ENCODE data around the gene ZBTB38. TPM values are rescaled to one million over a fixed set of nuclear protein-coding genes. Genes with fewer than 3 reads are reported as not detected.

Gene ZBTB38
- polyA plus RNA-seq, 4 donors: 49.7 to 63.0 (median 59.4) TPM

GRCh38 chr3:141337991-141338390 is 30.3 kb upstream of the ZBTB38 start:
- no peak for DNase-seq (ENCODE audit: low read depth in 4 of 4, low spot score in 3 of 4)

- DNase-seq (ENCODE audit: low read depth in 4 of 4, low spot score in 3 of 4): no peak
Measured at GRCh38 chr3:141338881-141339280, 29.4 kb upstream of the ZBTB38 start.

GRCh38 chr3:141341536-141341935 is 26.8 kb upstream of the ZBTB38 start:
- no peak for DNase-seq (ENCODE audit: low read depth in 4 of 4, low spot score in 3 of 4)

- DNase-seq (ENCODE audit: low read depth in 4 of 4, low spot score in 3 of 4): no peak
Measured at GRCh38 chr3:141342386-141342785, 25.9 kb upstream of the ZBTB38 start.

GRCh38 chr3:141343077-141343476 is 25.2 kb upstream of the ZBTB38 start:
- DNase-seq (ENCODE audit: low read depth in 4 of 4, low spot score in 3 of 4): no peak

DNA sequence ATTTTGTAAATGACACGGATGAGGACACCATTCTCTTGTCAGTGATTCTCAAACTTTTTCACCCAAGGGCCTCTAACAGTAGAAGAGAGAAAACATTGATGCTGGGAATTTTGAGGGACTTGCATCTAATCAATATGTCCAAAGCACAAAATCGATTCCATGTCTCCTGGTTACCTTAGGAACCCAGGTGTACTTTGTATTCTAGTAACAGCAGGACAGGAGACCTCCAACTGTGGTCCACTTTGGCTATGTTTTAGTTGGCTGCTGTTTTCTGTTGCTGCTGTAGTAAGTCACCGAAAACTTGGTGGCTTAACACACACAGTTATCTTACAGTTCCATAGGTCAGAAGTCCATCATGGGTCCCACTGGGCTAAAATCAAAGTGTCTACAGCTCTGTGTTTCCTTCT is 24.4 kb upstream of the ZBTB38 start:
- no peak for DNase-seq (ENCODE audit: low read depth in 4 of 4, low spot score in 3 of 4)

DNA sequence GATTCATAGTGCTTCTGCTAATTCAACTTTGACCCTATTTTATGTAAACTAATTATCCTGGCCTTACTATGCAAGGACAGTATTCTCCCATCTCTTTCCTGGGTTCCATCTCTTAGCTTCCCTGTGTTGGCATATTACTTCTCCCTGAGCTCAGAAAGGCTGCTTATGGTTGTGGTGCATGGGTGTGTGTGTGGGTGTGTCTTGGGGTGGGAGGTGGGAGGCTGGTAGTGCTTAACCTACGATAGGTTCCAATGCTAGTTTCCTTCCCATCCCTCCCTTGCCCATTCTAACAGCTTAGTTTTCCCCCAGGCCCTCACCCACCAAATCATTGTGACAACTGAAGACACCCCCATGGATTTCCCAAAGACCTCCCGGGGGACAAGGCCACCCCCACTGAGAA is 22.8 kb upstream of the ZBTB38 start:
- no peak for DNase-seq (ENCODE audit: low read depth in 4 of 4, low spot score in 3 of 4)

DNA sequence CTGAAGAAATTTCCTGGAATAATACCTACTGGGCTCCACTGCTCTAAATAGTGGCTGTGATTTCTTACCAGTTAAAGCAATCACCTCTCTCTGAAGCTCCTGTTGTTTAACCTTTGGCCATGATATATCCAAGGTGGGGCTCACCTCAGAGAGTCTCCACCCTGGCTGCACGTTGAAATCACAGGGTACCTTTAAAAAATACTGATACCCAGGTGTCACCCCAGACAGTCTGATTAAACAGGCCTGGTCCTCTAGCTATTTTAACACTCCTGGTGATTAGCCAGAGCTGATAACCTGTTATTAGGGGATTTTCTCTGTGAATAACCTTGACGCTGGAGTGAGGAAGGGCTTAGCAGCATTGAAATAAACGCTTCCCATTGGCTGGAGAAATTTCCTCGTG is 22.3 kb upstream of the ZBTB38 start:
- DNase-seq (ENCODE audit: low read depth in 4 of 4, low spot score in 3 of 4): no peak

- no peak for DNase-seq (ENCODE audit: low read depth in 4 of 4, low spot score in 3 of 4)
Measured at GRCh38 chr3:141346418-141346817, 21.9 kb upstream of the ZBTB38 start.

- DNase-seq (ENCODE audit: low read depth in 4 of 4, low spot score in 3 of 4): no peak
Measured at GRCh38 chr3:141346839-141347238, 21.5 kb upstream of the ZBTB38 start.

DNA sequence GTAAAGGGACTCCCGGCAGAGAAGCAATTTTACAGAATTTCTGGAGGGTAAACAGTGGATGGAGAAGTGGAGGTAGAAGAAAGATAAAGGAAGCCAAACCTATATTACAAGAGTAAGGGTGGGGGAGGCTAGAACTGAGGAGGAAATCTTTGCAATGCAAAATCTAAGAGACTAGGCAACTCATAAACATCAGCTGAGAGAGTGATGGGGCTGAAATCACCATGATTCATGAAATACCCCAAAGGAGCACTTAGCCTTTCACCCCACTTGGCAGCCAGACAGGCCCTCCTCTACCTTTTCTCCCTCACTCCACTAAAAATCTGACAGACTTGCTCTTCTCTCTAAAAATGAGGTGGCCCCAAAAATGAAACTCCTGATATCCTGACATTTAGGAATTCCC is 19.5 kb upstream of the ZBTB38 start:
- no peak for DNase-seq (ENCODE audit: low read depth in 4 of 4, low spot score in 3 of 4)

GRCh38 chr3:141349711-141350110 is 18.6 kb upstream of the ZBTB38 start:
- no peak for DNase-seq (ENCODE audit: low read depth in 4 of 4, low spot score in 3 of 4)

DNA sequence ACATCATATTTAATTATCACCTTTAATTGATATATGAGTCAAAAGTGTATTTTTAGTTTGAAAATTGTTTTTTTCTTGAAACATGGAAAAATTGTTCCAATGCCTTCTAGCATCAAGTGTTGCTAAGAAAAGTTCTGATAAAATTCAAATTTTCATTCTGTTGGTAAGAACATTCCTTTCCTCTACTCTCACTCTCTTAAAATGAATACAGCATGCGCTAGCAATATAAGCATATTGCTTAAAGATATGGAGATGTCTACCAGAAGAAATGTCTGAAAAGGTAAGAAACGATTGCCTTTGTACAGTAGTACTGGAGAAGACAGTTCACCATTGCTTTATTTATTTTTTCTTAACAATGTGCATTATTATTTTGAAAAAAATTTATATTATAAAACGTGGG is 17.6 kb upstream of the ZBTB38 start:
- DNase-seq (ENCODE audit: low read depth in 4 of 4, low spot score in 3 of 4): no peak

GRCh38 chr3:141352262-141352984 is 15.9 kb upstream of the ZBTB38 start:
- no peak for DNase-seq (ENCODE audit: low read depth in 4 of 4, low spot score in 3 of 4)

DNA sequence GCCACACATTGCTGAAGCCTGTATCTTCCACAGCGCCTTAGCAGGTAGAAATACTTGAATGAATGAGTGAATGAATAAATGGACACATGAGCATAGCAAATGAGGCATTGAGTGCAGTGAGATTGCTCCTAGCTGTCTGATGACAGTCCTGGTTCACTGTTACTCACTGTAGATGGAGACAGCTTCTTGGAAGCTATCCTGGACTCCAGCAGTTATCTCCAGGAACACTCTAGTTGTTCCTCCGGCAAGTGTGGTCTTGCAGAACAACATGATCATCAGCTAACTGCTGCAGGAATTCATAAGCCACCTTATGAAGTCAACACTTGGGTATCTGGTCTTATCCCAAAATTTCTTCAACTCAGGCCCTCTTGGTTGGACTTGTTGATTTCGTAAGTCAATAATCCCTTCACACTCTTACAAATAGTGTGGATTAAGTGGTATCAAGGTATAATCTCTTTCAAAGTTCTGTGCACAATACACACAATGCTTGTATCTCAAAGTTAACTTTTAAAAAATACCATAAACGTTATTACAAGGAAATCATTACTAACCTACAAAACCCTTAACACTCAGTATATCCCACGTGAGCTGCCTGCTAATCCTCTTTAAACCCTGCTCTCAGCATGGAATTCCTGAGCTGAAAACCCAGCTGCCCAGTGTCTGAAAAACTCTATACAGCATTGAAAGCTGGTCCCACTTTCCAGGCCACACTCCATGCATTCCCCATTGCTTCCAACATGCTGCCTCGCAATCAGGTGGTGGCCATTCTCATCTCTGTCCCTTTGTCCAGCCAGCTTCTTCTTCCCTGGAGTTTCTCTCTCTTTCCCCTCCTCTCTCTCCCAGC is 14.4 kb upstream of the ZBTB38 start:
- DNase-seq (ENCODE audit: low read depth in 4 of 4, low spot score in 3 of 4): no peak

DNA sequence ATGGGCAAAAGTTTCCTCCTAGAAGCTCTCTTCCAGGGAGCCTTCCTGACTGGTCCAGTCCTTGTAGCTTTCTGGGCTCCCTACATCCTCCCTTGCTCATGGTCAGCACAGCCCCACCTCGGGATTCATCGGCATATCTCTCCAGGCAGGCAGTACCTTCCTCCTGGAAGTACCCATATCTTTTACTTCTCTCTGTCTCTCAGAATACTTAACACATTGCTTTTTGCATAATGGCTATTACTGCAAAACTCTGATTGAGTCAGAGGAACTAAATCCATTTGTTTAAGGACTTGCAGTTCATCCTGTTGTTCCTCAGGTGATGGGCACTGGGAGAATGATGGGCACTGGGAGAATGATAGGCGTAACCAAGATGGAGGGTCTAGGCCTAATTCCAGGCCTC is 13.8 kb upstream of the ZBTB38 start:
- no peak for DNase-seq (ENCODE audit: low read depth in 4 of 4, low spot score in 3 of 4)

DNA sequence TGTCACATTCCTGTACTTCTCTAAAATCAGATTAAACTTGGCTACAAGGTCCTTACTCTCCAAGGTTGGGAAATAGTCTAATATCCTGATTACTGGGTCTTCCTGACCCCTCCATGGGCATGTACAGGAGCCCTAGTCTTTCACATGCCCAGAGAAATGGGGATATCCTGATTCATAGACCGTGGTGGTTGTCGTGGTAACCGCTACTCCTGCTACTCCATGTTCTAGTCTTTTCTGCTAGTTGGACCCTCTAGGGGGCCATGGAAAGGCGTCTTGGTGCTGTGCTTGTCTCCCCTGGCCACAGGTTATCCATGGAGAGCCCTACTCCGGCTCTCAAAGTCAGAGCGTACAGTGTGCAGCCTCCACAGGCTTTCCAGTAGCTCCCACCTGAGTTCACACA is 13.1 kb upstream of the ZBTB38 start:
- no peak for DNase-seq (ENCODE audit: low read depth in 4 of 4, low spot score in 3 of 4)

DNA sequence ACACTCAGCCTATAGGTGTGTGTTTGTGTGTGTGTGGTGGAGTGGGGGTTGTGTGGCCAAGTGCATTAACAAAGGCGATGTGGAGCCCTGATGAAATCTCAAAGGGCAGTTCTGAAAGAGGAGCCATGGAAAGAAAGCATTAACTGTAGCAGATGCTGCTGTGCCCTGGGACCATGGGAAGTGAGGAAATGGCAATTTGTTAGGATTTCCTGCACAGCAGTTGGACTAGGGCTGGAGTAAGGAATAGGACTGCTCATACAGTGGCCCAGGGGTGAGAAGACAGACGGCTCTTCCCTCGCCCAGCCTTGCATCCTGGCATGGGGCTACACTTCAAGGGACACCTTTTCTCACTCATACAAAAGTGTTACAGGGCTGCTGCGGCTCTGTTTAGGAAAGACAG is 12.3 kb upstream of the ZBTB38 start:
- no peak for DNase-seq (ENCODE audit: low read depth in 4 of 4, low spot score in 3 of 4)

GRCh38 chr3:141360888-141361598 is 7.3 kb upstream of the ZBTB38 start:
- DNase-seq (ENCODE audit: low read depth in 4 of 4, low spot score in 3 of 4): no peak

GRCh38 chr3:141362736-141363135 is 5.6 kb upstream of the ZBTB38 start:
- no peak for DNase-seq (ENCODE audit: low read depth in 4 of 4, low spot score in 3 of 4)

GRCh38 chr3:141365201-141365600 is 3.1 kb upstream of the ZBTB38 start:
- no peak for DNase-seq (ENCODE audit: low read depth in 4 of 4, low spot score in 3 of 4)

All from right renal pelvis (tissue), 4 donors.